ENCODE results near the gene TMEM95. TPM values are rescaled to one million over a fixed set of nuclear protein-coding genes. Genes with fewer than 3 reads are reported as not detected.

Gene TMEM95
- total and polyA plus RNA-seq, 2 experiments from 2014 or later = not detected

DNA sequence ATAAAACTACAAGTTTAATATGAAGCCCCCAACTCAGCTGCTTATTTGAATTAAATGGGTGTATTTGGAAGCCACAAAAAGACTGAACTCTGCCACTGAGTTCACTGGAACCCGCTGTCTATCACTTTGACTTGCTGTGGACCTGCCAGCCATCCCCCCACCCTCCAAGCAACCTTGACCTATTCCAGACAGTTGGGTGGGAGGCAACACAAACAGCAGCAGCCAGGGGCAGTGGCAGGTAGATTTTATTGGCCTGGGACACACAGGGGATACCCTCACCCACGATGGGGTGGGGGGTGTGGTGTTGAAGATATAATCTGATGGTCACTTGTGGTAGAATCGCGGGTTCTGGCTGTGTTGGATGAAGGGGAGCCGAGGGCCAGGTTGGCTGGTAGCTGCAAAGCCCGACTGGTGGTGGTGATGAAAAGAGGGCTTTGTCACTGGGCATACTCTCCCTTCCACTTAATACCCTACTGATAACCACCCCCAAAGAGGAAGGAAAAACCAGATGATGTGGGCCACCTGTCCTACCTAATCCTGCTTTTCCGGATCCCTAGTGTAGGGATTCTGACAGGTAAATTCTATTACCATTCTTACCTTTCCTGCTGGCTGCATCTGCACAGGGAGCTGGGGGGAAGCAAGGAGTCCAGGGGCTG lies 42.4 kb upstream of the TMEM95 start:
- H3K27ac Mint-ChIP-seq = peak overlapping the region; percentile 79
- Histone ChIP-seq H3K4me1 (ENCODE audit: insufficient read depth) (peaks cover 27% of the 10 kb centered on the region; the same call in 1 of the 2 replicates), H4K20me1 (replicated peaks; ENCODE audit: insufficient read depth) (peaks cover 45% of the 10 kb centered on the region), H3K9me2 (ENCODE audit: insufficient read depth) (no peaks in the 10 kb centered on the region), H3K27ac (ENCODE audit: low read depth) (peak overlapping the region; percentile 84), H3K4me2 (no peak overlapping the region), H3K36me3 (ENCODE audit: insufficient read depth) (peaks cover 37% of the 10 kb centered on the region), H3K79me2 (replicated peaks; ENCODE audit: insufficient read depth) (peaks cover 43% of the 10 kb centered on the region), H3F3A (replicated peaks; ENCODE audit: low read depth) (peaks cover 75% of the 10 kb centered on the region), H2AFZ (no peak overlapping the region), H3K27me3 (ENCODE audit: insufficient read depth) (no peaks in the 10 kb centered on the region), H3K4me3 (no peak overlapping the region)
- peaks cover 82% of the 10 kb centered on the region for H3K36me3 Mint-ChIP-seq (ENCODE audit: low read depth)
- peaks cover 40% of the 10 kb centered on the region for H3K27me3 Mint-ChIP-seq (ENCODE audit: insufficient read depth, low read depth, poor library complexity)
- peak overlapping the region; percentile 87; the same call in 2 of the 3 replicates for H3K4me3 Mint-ChIP-seq
- H3K9me3 Mint-ChIP-seq = peaks cover 7% of the 10 kb centered on the region; the same call in 1 of the 3 replicates
- ATAC-seq (no peak), DNase-seq (ENCODE audit: low spot score) (no peak)
- TF ChIP-seq JUNB (IDR thresholded peaks at IDR 0.05; ENCODE audit: unreplicated experiment) = no peak
- TF ChIP-seq, protein P1, sequence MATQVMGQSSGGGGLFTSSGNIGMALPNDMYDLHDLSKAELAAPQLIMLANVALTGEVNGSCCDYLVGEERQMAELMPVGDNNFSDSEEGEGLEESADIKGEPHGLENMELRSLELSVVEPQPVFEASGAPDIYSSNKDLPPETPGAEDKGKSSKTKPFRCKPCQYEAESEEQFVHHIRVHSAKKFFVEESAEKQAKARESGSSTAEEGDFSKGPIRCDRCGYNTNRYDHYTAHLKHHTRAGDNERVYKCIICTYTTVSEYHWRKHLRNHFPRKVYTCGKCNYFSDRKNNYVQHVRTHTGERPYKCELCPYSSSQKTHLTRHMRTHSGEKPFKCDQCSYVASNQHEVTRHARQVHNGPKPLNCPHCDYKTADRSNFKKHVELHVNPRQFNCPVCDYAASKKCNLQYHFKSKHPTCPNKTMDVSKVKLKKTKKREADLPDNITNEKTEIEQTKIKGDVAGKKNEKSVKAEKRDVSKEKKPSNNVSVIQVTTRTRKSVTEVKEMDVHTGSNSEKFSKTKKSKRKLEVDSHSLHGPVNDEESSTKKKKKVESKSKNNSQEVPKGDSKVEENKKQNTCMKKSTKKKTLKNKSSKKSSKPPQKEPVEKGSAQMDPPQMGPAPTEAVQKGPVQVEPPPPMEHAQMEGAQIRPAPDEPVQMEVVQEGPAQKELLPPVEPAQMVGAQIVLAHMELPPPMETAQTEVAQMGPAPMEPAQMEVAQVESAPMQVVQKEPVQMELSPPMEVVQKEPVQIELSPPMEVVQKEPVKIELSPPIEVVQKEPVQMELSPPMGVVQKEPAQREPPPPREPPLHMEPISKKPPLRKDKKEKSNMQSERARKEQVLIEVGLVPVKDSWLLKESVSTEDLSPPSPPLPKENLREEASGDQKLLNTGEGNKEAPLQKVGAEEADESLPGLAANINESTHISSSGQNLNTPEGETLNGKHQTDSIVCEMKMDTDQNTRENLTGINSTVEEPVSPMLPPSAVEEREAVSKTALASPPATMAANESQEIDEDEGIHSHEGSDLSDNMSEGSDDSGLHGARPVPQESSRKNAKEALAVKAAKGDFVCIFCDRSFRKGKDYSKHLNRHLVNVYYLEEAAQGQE (IDR thresholded peaks at IDR 0.05; ENCODE audit: unreplicated experiment) = no peak
- no peak for TF ChIP-seq ZNF114 (CRISPR knock-in tag; IDR thresholded peaks at IDR 0.05)
- no peak for TF ChIP-seq POLR2AphosphoS5 (IDR thresholded peaks at IDR 0.05; ENCODE audit: low read depth)
- TF ChIP-seq EZH2phosphoT487 (IDR thresholded peaks at IDR 0.05; ENCODE audit: unreplicated experiment) = no peak
- TF ChIP-seq, protein P2, sequence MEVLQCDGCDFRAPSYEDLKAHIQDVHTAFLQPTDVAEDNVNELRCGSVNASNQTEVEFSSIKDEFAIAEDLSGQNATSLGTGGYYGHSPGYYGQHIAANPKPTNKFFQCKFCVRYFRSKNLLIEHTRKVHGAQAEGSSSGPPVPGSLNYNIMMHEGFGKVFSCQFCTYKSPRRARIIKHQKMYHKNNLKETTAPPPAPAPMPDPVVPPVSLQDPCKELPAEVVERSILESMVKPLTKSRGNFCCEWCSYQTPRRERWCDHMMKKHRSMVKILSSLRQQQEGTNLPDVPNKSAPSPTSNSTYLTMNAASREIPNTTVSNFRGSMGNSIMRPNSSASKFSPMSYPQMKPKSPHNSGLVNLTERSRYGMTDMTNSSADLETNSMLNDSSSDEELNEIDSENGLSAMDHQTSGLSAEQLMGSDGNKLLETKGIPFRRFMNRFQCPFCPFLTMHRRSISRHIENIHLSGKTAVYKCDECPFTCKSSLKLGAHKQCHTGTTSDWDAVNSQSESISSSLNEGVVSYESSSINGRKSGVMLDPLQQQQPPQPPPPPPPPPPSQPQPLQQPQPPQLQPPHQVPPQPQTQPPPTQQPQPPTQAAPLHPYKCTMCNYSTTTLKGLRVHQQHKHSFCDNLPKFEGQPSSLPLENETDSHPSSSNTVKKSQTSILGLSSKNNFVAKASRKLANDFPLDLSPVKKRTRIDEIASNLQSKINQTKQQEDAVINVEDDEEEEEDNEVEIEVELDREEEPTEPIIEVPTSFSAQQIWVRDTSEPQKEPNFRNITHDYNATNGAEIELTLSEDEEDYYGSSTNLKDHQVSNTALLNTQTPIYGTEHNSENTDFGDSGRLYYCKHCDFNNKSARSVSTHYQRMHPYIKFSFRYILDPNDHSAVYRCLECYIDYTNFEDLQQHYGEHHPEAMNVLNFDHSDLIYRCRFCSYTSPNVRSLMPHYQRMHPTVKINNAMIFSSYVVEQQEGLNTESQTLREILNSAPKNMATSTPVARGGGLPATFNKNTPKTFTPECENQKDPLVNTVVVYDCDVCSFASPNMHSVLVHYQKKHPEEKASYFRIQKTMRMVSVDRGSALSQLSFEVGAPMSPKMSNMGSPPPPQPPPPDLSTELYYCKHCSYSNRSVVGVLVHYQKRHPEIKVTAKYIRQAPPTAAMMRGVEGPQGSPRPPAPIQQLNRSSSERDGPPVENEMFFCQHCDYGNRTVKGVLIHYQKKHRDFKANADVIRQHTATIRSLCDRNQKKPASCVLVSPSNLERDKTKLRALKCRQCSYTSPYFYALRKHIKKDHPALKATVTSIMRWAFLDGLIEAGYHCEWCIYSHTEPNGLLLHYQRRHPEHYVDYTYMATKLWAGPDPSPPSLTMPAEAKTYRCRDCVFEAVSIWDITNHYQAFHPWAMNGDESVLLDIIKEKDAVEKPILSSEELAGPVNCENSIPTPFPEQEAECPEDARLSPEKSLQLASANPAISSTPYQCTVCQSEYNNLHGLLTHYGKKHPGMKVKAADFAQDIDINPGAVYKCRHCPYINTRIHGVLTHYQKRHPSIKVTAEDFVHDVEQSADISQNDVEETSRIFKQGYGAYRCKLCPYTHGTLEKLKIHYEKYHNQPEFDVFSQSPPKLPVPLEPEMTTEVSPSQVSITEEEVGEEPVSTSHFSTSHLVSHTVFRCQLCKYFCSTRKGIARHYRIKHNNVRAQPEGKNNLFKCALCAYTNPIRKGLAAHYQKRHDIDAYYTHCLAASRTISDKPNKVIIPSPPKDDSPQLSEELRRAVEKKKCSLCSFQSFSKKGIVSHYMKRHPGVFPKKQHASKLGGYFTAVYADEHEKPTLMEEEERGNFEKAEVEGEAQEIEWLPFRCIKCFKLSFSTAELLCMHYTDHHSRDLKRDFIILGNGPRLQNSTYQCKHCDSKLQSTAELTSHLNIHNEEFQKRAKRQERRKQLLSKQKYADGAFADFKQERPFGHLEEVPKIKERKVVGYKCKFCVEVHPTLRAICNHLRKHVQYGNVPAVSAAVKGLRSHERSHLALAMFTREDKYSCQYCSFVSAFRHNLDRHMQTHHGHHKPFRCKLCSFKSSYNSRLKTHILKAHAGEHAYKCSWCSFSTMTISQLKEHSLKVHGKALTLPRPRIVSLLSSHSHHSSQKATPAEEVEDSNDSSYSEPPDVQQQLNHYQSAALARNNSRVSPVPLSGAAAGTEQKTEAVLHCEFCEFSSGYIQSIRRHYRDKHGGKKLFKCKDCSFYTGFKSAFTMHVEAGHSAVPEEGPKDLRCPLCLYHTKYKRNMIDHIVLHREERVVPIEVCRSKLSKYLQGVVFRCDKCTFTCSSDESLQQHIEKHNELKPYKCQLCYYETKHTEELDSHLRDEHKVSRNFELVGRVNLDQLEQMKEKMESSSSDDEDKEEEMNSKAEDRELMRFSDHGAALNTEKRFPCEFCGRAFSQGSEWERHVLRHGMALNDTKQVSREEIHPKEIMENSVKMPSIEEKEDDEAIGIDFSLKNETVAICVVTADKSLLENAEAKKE (CRISPR knock-in tag; IDR thresholded peaks at IDR 0.05) = no peak
- no peak for TF ChIP-seq CTCF (conservative IDR thresholded peaks at IDR 0.05; ENCODE audit: low read depth in 2 of 2)
- TF ChIP-seq STAT1 (IDR thresholded peaks at IDR 0.05; ENCODE audit: unreplicated experiment) = no peak
- no peak for TF ChIP-seq CREB1 (CRISPR knock-in tag; IDR thresholded peaks at IDR 0.05; ENCODE audit: low read depth)
- H3K4me1 Mint-ChIP-seq = peaks cover 56% of the 10 kb centered on the region

All from GM23338 (cell line).